ENCODE data around the gene TTC28.

The TTC28 gene

GRCh38 chr22:28179392-28179791 is 500.2 kb downstream of the TTC28 start:
- TF ChIP-seq CTCF (IDR thresholded peaks at IDR 0.05; ENCODE audit: unreplicated experiment in 3 of 3) = no peak
- no peaks in the 10 kb centered on the region for H3K27me3 Mint-ChIP-seq (ENCODE audit: low read depth)

GRCh38 chr22:28175730-28176492 is 503.7 kb downstream of the TTC28 start:
- H3K4me3 Mint-ChIP-seq = no peak overlapping the region
- peaks cover 7% of the 10 kb centered on the region for H3K36me3 Mint-ChIP-seq (ENCODE audit: low read depth)
- no peak overlapping the region for H3K27ac Mint-ChIP-seq
- no peaks in the 10 kb centered on the region for H3K9me3 Mint-ChIP-seq
- no peak for TF ChIP-seq CTCF (IDR thresholded peaks at IDR 0.05; ENCODE audit: unreplicated experiment in 3 of 3)
- peaks cover 23% of the 10 kb centered on the region for H3K4me1 Mint-ChIP-seq
- no peaks in the 10 kb centered on the region for H3K27me3 Mint-ChIP-seq (ENCODE audit: low read depth)

More at GRCh38 chr22:28179392-28179791, 500.2 kb downstream of the TTC28 start:
- Mint-ChIP-seq H3K4me3 (no peak overlapping the region), H3K4me1 (peaks cover 14% of the 10 kb centered on the region), H3K27ac (no peak overlapping the region), H3K36me3 (ENCODE audit: low read depth) (peaks cover 4% of the 10 kb centered on the region), H3K9me3 (no peaks in the 10 kb centered on the region)

GRCh38 chr22:28174509-28174908 is 505.1 kb downstream of the TTC28 start:
- H3K9me3 Mint-ChIP-seq = peaks cover 2% of the 10 kb centered on the region
- H3K27ac Mint-ChIP-seq = no peak overlapping the region
- H3K27me3 Mint-ChIP-seq (ENCODE audit: low read depth) = no peaks in the 10 kb centered on the region
- H3K4me1 Mint-ChIP-seq = peaks cover 23% of the 10 kb centered on the region
- TF ChIP-seq CTCF (IDR thresholded peaks at IDR 0.05; ENCODE audit: unreplicated experiment in 3 of 3) = no peak
- H3K4me3 Mint-ChIP-seq = no peak overlapping the region
- peaks cover 14% of the 10 kb centered on the region for H3K36me3 Mint-ChIP-seq (ENCODE audit: low read depth)

GRCh38 chr22:28172892-28173670 is 506.6 kb downstream of the TTC28 start:
- H3K4me3 Mint-ChIP-seq = no peak overlapping the region
- H3K27me3 Mint-ChIP-seq (ENCODE audit: low read depth) = no peaks in the 10 kb centered on the region
- peaks cover 15% of the 10 kb centered on the region for H3K36me3 Mint-ChIP-seq (ENCODE audit: low read depth)
- H3K9me3 Mint-ChIP-seq = peaks cover 6% of the 10 kb centered on the region
- peaks cover 23% of the 10 kb centered on the region for H3K4me1 Mint-ChIP-seq
- TF ChIP-seq CTCF (IDR thresholded peaks at IDR 0.05; ENCODE audit: unreplicated experiment in 3 of 3) = no peak
- no peak overlapping the region for H3K27ac Mint-ChIP-seq

GRCh38 chr22:28171712-28172111 is 507.9 kb downstream of the TTC28 start:
- H3K4me1 Mint-ChIP-seq = peaks cover 23% of the 10 kb centered on the region
- peaks cover 28% of the 10 kb centered on the region for H3K36me3 Mint-ChIP-seq (ENCODE audit: low read depth)
- no peak overlapping the region for H3K4me3 Mint-ChIP-seq
- peaks cover 18% of the 10 kb centered on the region for H3K9me3 Mint-ChIP-seq
- no peaks in the 10 kb centered on the region for H3K27me3 Mint-ChIP-seq (ENCODE audit: low read depth)
- H3K27ac Mint-ChIP-seq = no peak overlapping the region
- TF ChIP-seq CTCF (IDR thresholded peaks at IDR 0.05; ENCODE audit: unreplicated experiment in 3 of 3) = no peak

All from nephron (organoid).